Posterior vena cava (tissue), 2 donors: ENCODE data around the gene CDH15. TPM values are rescaled to one million over a fixed set of nuclear protein-coding genes. Genes with fewer than 3 reads are reported as not detected.

Experiments used
- DNase-seq: peaks from one replicate; pipeline ENCODE4 v3.0.0-alpha.2; 2020; ENCODE audit warnings: low spot score
- intact Hi-C, 2 donors: fragments of 100-400 bp; cut with DNase I; formaldehyde crosslinking; loops; one replicate each; pipeline versions ENCODE4 v1.14.1 to v1.14.2; 2022 to 2023
- total RNA-seq, 2 donors: library from RNA; stranded (reverse); fragmentation: NEBNext Ultra II Directional; extraction: Animal tissue kit (Norgen Biotek cat#: 25700); gene quantifications; one replicate each; pipeline ENCODE4 v1.2.1, GENCODE V29; 2021
- donor health status: DM: yes; HTN: yes; CAD: no.
- donor health status: DM: yes; HTN: yes; CAD: no.

CDH15 gene
- total RNA-seq, 2 donors from 2014 or later = 0.46 TPM; not detected in 1

- intact Hi-C loops = loop anchor here in 1 of 2 donors (10.0 kb wide), 1 partner anchor 263 kb away; the partner anchor contains the start of gene SPG7
Measured at GRCh38 chr16:89241187-89242007, 69.8 kb downstream of the CDH15 start.

GRCh38 chr16:89242795-89243200 lies 71.2 kb downstream of the CDH15 start:
- intact Hi-C loops = loop anchor here in 1 of 2 donors (10.0 kb wide), 1 partner anchor 262 kb away; the partner anchor contains the start of gene SPG7
- peak; percentile 65 for DNase-seq

More at GRCh38 chr16:89241187-89242007, 69.8 kb downstream of the CDH15 start:
- peak; percentile 90 for DNase-seq

- DNase-seq = no peak
- intact Hi-C loops = loop anchor here in 1 of 2 donors (10.0 kb wide), 1 partner anchor 261 kb away; the partner anchor contains the start of gene SPG7
Measured at GRCh38 chr16:89243664-89244063, 72.1 kb downstream of the CDH15 start.

DNA sequence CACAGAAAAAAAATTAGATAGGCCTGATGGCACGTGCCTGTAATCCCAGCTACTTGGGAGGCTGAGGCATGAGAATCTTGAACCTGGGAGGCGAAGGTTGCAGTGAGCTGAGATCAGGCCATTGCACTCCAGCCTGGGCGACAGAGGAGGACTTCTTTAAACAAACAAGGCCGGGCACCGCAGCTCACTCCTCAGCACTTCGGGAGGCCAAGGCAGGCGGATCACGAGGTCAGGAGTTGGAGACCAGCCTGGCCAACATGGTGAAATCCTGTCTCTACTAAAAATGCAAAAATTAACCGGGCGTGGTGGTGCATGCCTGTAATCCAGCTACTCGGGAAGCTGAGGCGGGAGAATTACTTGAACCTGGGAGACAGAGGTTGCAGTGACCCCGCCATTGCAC lies 72.7 kb downstream of the CDH15 start:
- intact Hi-C loops = loop anchor here in 1 of 2 donors (10.0 kb wide), 1 partner anchor 261 kb away; the partner anchor contains the start of gene SPG7
- peak; percentile 74 for DNase-seq

DNA sequence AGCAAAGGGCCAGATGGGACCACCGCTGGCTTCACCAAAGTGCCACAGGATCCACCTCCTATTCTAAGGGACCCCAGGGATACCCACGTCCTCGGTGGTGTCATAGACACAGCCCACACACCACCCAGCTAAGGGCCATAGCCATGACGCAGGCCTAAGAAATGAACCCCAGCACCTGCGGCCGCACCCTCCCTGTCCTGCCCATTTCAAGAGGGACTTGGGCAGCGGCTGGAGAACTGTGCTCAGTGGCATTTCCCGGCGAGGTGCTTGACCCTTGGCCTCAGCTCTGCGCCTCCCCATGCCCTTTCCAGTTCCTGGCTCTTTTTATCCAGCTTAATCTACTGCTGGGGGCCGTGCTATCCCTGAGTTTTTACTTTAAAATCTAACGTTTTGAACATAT lies 73.2 kb downstream of the CDH15 start:
- intact Hi-C loops = loop anchor here in 1 of 2 donors (10.0 kb wide), 1 partner anchor 260 kb away; the partner anchor contains the start of gene SPG7

More for the DNA sequence above, 73.2 kb downstream of the CDH15 start:
- DNase-seq = no peak

Other genes with a start within 250 kb of the CDH15 start
- gene CBFA2T3, start 194.5 kb upstream of the CDH15 start, total RNA-seq = 1 to 10 TPM; 4.7 to 5.1 TPM
- 10 to 100 TPM; 19.1 to 21.4 TPM for gene ACSF3, start 77.9 kb upstream of the CDH15 start, total RNA-seq
- gene SLC22A31, start 28.8 kb downstream of the CDH15 start, total RNA-seq = 1 to 10 TPM in 1 of 2 donors, not detected in 1; 4.5 TPM
- 1 to 10 TPM; 8.4 to 9.3 TPM for gene ZNF778, start 46.0 kb downstream of the CDH15 start, total RNA-seq